Panc1 (cell line): Measurements from ENCODE around the gene ASIC1. TPM values are rescaled to one million over a fixed set of nuclear protein-coding genes. Genes with fewer than 3 reads are reported as not detected.

ENCODE experiments used
- ATAC-seq: fragments of 200-7000 bp; cut with Tn5 transposase; 2 replicates; pipeline ENCODE4 v1.9.1; 2020; ENCODE audit warnings: mild to moderate bottlenecking, moderate library complexity
- BruUV-seq: library from RNA; stranded (reverse); fragments of 400-500 nt; replicated peaks from 2 replicates; lab custom pipeline; 2021; lab: Mats Ljungman, UMichigan
- CTCF ChIA-PET: fragments of 300-600 bp; sonication (Branson Sonifier 250); formaldehyde crosslinking; loops from one replicate; lab custom pipeline; 2022; ENCODE audit warnings: antibody characterized with exemption; lab: Charles Lee
- POLR2A ChIA-PET: fragments of 300-600 bp; sonication (Branson Sonifier 250); formaldehyde crosslinking; loops from one replicate; lab custom pipeline; 2022; ENCODE audit warnings: antibody characterized with exemption; lab: Charles Lee
- DNase-seq: peaks from one replicate; pipeline ENCODE4 v3.0.0-alpha.2; 2010; ENCODE audit warnings: low read depth, low spot score
- H3K27ac ChIP-seq: 2 replicates; pipeline ENCODE4 v1.5.1; 2011; ENCODE audit warnings: mild to moderate bottlenecking, low read length, inconsistent platforms
- H3K27me3 ChIP-seq: fragments of 200-500 bp; sonication (Bioruptor generic); 2 replicates; pipeline ENCODE4 v1.6.0; 2014; ENCODE audit warnings: low read length, inconsistent platforms; ENCODE audit not compliant: control insufficient read depth, insufficient read depth
- H3K36me3 ChIP-seq: fragments of 200-500 bp; sonication (Bioruptor generic); 2 replicates; pipeline ENCODE4 v1.5.1; 2014; ENCODE audit warnings: inconsistent platforms, mild to moderate bottlenecking, low read length, moderate library complexity; ENCODE audit not compliant: control insufficient read depth, insufficient read depth
- H3K4me1 ChIP-seq: 2 replicates; pipeline ENCODE4 v1.5.1; 2011; ENCODE audit warnings: inconsistent platforms, mild to moderate bottlenecking, low read length, moderate library complexity; ENCODE audit not compliant: control insufficient read depth, insufficient read depth
- H3K4me3 ChIP-seq, 2 experiments: 2 replicates each; pipeline ENCODE4 v1.5.1; 2011 to 2012; ENCODE audit warnings: low read depth in 2 of 2, low read length in 2 of 2, mild to moderate bottlenecking in 2 of 2, inconsistent platforms in 1 of 2, moderate library complexity in 1 of 2
- H3K9me3 ChIP-seq: fragments of 200-500 bp; sonication (Bioruptor generic); 2 replicates; pipeline ENCODE4 v1.5.1; 2014; ENCODE audit warnings: low read depth, mild to moderate bottlenecking, inconsistent platforms, low read length, moderate library complexity; ENCODE audit not compliant: control insufficient read depth, insufficient read depth
- POLR2AphosphoS5 ChIP-seq: IDR thresholded peaks from 2 replicates; pipeline ENCODE4 v1.6.1; 2012; ENCODE audit warnings: mild to moderate bottlenecking, low read depth, low read length, moderate library complexity
- SIN3A ChIP-seq: IDR thresholded peaks from 2 replicates; pipeline ENCODE4 v1.6.1; 2012; ENCODE audit warnings: low read depth, mild to moderate bottlenecking, low read length, moderate library complexity, borderline replicate concordance; ENCODE audit not compliant: insufficient read depth
- TCF7L2 ChIP-seq: IDR thresholded peaks from 2 replicates; pipeline ENCODE4 v1.6.1; 2011; ENCODE audit warnings: mild to moderate bottlenecking, low read depth, low read length, inconsistent platforms
- in situ Hi-C: cut with HindIII; loops from 2 replicates; pipeline ENCODE4 v1.10.0; 2016; ENCODE audit warnings: low sequenced_read_pairs, low pct_unique_long_range_greater_than_20kb
- intact Hi-C: fragments of 100-400 bp; cut with micrococcal nuclease; formaldehyde crosslinking; loops from one replicate; pipeline ENCODE4 v1.10.0; 2022; ENCODE audit not compliant: unreplicated experiment
- total RNA-seq: library from RNA; stranded (reverse); gene quantifications from one replicate; pipeline ENCODE4 v1.2.1, GENCODE V29; 2021; ENCODE audit not compliant: unreplicated experiment
- TF ChIP-seq, protein P1 (sequence below): fragments of 450-650 bp; IDR thresholded peaks from 2 replicates; pipeline ENCODE4 v1.5.1; 2017; ENCODE audit warnings: mild to moderate bottlenecking
- TF ChIP-seq, protein P2 (sequence below), 2 experiments: IDR thresholded peaks; 2 replicates each; pipeline ENCODE4 v1.6.1; 2011 to 2012; ENCODE audit warnings: low read depth in 2 of 2, control low read depth in 1 of 2, low read length in 1 of 2, mild to moderate bottlenecking in 1 of 2, moderate library complexity in 1 of 2; ENCODE audit not compliant: insufficient read depth in 1 of 2

The ASIC1 gene
- total RNA-seq, 1 experiment from 2014 or later, result 13.5 TPM

- peaks cover 6% of the 10 kb centered on the region; the same call in 1 of the 2 replicates for H3K4me1 ChIP-seq
- POLR2A ChIA-PET, result interaction anchor here (0.7 to 1.0 kb wide), 6 partner anchors 11 to 290 kb away, joined by 3 to 20 read pairs (median 12); no protein-coding TSS in a partner anchor
- H3K9me3 ChIP-seq, result no peaks in the 10 kb centered on the region
- DNase-seq, result peak; percentile 72
- TF ChIP-seq, protein P1, sequence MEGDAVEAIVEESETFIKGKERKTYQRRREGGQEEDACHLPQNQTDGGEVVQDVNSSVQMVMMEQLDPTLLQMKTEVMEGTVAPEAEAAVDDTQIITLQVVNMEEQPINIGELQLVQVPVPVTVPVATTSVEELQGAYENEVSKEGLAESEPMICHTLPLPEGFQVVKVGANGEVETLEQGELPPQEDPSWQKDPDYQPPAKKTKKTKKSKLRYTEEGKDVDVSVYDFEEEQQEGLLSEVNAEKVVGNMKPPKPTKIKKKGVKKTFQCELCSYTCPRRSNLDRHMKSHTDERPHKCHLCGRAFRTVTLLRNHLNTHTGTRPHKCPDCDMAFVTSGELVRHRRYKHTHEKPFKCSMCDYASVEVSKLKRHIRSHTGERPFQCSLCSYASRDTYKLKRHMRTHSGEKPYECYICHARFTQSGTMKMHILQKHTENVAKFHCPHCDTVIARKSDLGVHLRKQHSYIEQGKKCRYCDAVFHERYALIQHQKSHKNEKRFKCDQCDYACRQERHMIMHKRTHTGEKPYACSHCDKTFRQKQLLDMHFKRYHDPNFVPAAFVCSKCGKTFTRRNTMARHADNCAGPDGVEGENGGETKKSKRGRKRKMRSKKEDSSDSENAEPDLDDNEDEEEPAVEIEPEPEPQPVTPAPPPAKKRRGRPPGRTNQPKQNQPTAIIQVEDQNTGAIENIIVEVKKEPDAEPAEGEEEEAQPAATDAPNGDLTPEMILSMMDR, result peak; percentile 93
- peak; percentile 45 for TF ChIP-seq POLR2AphosphoS5
- TF ChIP-seq, protein P2, sequence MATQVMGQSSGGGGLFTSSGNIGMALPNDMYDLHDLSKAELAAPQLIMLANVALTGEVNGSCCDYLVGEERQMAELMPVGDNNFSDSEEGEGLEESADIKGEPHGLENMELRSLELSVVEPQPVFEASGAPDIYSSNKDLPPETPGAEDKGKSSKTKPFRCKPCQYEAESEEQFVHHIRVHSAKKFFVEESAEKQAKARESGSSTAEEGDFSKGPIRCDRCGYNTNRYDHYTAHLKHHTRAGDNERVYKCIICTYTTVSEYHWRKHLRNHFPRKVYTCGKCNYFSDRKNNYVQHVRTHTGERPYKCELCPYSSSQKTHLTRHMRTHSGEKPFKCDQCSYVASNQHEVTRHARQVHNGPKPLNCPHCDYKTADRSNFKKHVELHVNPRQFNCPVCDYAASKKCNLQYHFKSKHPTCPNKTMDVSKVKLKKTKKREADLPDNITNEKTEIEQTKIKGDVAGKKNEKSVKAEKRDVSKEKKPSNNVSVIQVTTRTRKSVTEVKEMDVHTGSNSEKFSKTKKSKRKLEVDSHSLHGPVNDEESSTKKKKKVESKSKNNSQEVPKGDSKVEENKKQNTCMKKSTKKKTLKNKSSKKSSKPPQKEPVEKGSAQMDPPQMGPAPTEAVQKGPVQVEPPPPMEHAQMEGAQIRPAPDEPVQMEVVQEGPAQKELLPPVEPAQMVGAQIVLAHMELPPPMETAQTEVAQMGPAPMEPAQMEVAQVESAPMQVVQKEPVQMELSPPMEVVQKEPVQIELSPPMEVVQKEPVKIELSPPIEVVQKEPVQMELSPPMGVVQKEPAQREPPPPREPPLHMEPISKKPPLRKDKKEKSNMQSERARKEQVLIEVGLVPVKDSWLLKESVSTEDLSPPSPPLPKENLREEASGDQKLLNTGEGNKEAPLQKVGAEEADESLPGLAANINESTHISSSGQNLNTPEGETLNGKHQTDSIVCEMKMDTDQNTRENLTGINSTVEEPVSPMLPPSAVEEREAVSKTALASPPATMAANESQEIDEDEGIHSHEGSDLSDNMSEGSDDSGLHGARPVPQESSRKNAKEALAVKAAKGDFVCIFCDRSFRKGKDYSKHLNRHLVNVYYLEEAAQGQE (IDR thresholded peaks at IDR 0.05; ENCODE audit: insufficient read depth in 1 of 2, low read depth in 2 of 2, low read length in 1 of 2), result no peak
- TF ChIP-seq SIN3A, result peak; percentile 20; the same call in 1 of the 2 replicates
- TF ChIP-seq TCF7L2, result no peak
- H3K36me3 ChIP-seq, result peaks cover 10% of the 10 kb centered on the region
- no peaks in the 10 kb centered on the region for H3K27me3 ChIP-seq
- H3K27ac ChIP-seq, result peak within 1 kb of the TSS; percentile 97
- CTCF ChIA-PET, result interaction anchor here (0.5 to 2.6 kb wide), 12 partner anchors 10 to 419 kb away, joined by 3 to 11 read pairs (median 6); partner anchors contain the start of genes CERS5 and COX14
- intact Hi-C loops, result loop anchor here (10.0 kb wide), 1 partner anchor 230 kb away; no protein-coding TSS in a partner anchor
- BruUV-seq, result TSS peak; percentile 93
- H3K4me3 ChIP-seq, result peak within 1 kb of the TSS; percentile 80 to 88
- in situ Hi-C loops, result no loop called here
- peak; percentile 96 for ATAC-seq
These were observed 27.6 kb downstream of the ASIC1 start, which contains the start of gene SMARCD1 for GRCh38 chr12:50084775-50085614. Gene SMARCD1, plus strand, starts transcription at chr12:50085342. Its CDS starts 28 bp downstream, at chr12:50085370.

GRCh38 chr12:50085615-50086072 lies 28.2 kb downstream of the ASIC1 start:
- peak overlapping the region; percentile 80 to 88 for H3K4me3 ChIP-seq
- peak overlapping the region; percentile 83 for H3K27ac ChIP-seq
- peak; percentile 13; the same call in 1 of the 2 replicates for ATAC-seq
- H3K4me1 ChIP-seq, result peaks cover 6% of the 10 kb centered on the region; the same call in 1 of the 2 replicates
- in situ Hi-C loops, result no loop called here
- ChIA-PET POLR2A (interaction anchor here (1.0 kb wide), 1 partner anchor 25 kb away, joined by 13 read pairs; no protein-coding TSS in a partner anchor), CTCF (interaction anchor here (0.6 to 2.6 kb wide), 7 partner anchors 11 to 119 kb away, joined by 3 to 9 read pairs (median 5); partner anchors contain the start of gene COX14)
- BruUV-seq, result TSS peak; percentile 80
- no peaks in the 10 kb centered on the region for H3K27me3 ChIP-seq
- intact Hi-C loops, result loop anchor here (10.0 kb wide), 1 partner anchor 229 kb away; no protein-coding TSS in a partner anchor
- H3K9me3 ChIP-seq, result no peaks in the 10 kb centered on the region
- peaks cover 14% of the 10 kb centered on the region for H3K36me3 ChIP-seq
- DNase-seq, result no peak
- TF ChIP-seq TCF7L2, result no peak
- no peak for TF ChIP-seq SIN3A
- TF ChIP-seq POLR2AphosphoS5, result no peak
